OCI-LY7 (cell line): ENCODE data around the gene HEXIM2. TPM values are rescaled to one million over a fixed set of nuclear protein-coding genes. Genes with fewer than 3 reads are reported as not detected.

Source experiments
- BruUV-seq: library from RNA; stranded (reverse); fragments of 400-500 nt; replicated peaks from 2 replicates; lab custom pipeline; 2021; lab: Mats Ljungman, UMichigan
- CTCF ChIA-PET: fragments of 300-600 bp; sonication (Branson Sonifier 250); formaldehyde crosslinking; loops from one replicate; lab custom pipeline; 2022; ENCODE audit warnings: antibody characterized with exemption; ENCODE audit not compliant: unreplicated experiment; lab: Charles Lee
- POLR2A ChIA-PET: fragments of 300-600 bp; sonication (Branson Sonifier 250); formaldehyde crosslinking; loops from one replicate; lab custom pipeline; 2022; ENCODE audit warnings: antibody characterized with exemption; lab: Charles Lee
- DNase-seq: peaks from one replicate; pipeline ENCODE4 v3.0.0-alpha.2; 2015; ENCODE audit warnings: low spot score
- H2AFZ ChIP-seq: fragments of 200-600 bp; sonication (generic), shearing (Covaris generic); 2 replicates; pipeline ENCODE4 v1.6.1; 2014; ENCODE audit warnings: mild to moderate bottlenecking, antibody characterized with exemption, low read length, moderate library complexity
- H3K27ac ChIP-seq: fragments of 200-600 bp; sonication (generic); 2 replicates; pipeline ENCODE4 v1.5.1; 2014; ENCODE audit warnings: mixed run types, low read depth, mild to moderate bottlenecking, moderate library complexity, low read length, inconsistent platforms; ENCODE audit not compliant: poor library complexity, severe bottlenecking
- H3K36me3 ChIP-seq: fragments of 200-600 bp; sonication (generic); 2 replicates; pipeline ENCODE4 v1.6.1; 2014; ENCODE audit warnings: mild to moderate bottlenecking, antibody characterized with exemption, low read length, moderate library complexity, mixed read lengths; ENCODE audit not compliant: insufficient read depth
- H3K4me1 ChIP-seq: fragments of 200-600 bp; sonication (generic); 2 replicates; pipeline ENCODE4 v1.5.1; 2014; ENCODE audit warnings: mild to moderate bottlenecking, low read length; ENCODE audit not compliant: insufficient read depth, poor library complexity, severe bottlenecking
- H3K4me2 ChIP-seq: fragments of 200-600 bp; sonication (generic); 2 replicates; pipeline ENCODE4 v1.6.1; 2014; ENCODE audit warnings: mild to moderate bottlenecking, low read length
- H3K4me3 ChIP-seq: fragments of 200-600 bp; sonication (generic); 2 replicates; pipeline ENCODE4 v1.5.1; 2014; ENCODE audit warnings: mild to moderate bottlenecking, low read depth, low read length; ENCODE audit not compliant: poor library complexity, severe bottlenecking
- H3K79me2 ChIP-seq: fragments of 200-600 bp; sonication (generic); 2 replicates; pipeline ENCODE4 v1.6.1; 2016; ENCODE audit warnings: low read depth, mild to moderate bottlenecking, low read length, moderate library complexity, mixed read lengths; ENCODE audit not compliant: insufficient read depth
- H3K9me2 ChIP-seq: fragments of 200-600 bp; sonication (generic); 2 replicates; pipeline ENCODE4 v1.6.1; 2016; ENCODE audit warnings: mild to moderate bottlenecking, low read length, mixed read lengths; ENCODE audit not compliant: insufficient read depth
- H3K9me3 ChIP-seq: fragments of 200-600 bp; sonication (generic); 2 replicates; pipeline ENCODE4 v1.6.1; 2014; ENCODE audit warnings: mild to moderate bottlenecking, mixed run types, low read length, mixed read lengths
- H4K20me1 ChIP-seq: fragments of 200-600 bp; sonication (generic); 2 replicates; pipeline ENCODE4 v1.6.1; 2014; ENCODE audit warnings: mild to moderate bottlenecking, antibody characterized with exemption, low read length, moderate library complexity, mixed read lengths; ENCODE audit not compliant: insufficient read depth
- EZH2phosphoT487 ChIP-seq: fragments of 200-600 bp; sonication (generic); IDR thresholded peaks from 2 replicates; pipeline ENCODE4 v1.6.1; 2018; ENCODE audit warnings: low read depth, borderline replicate concordance, mild to moderate bottlenecking, mixed run types, antibody characterized with exemption, low read length, moderate library complexity, mixed read lengths
- intact Hi-C: fragments of 100-400 bp; cut with micrococcal nuclease; formaldehyde crosslinking; loops from one replicate; pipeline ENCODE4 v1.10.0; 2022; ENCODE audit not compliant: unreplicated experiment
- total RNA-seq, 2 experiments: library from RNA; depleted of rRNA in 1 of 2; stranded (reverse); fragments of >200 nt in 1 of 2; shearing (Covaris generic) in 1 of 2; gene quantifications; 2 replicates each; pipeline ENCODE4 v1.2.3, GENCODE V29; 2014 to 2022
- TF ChIP-seq, protein P1 (sequence below): fragments of 200-600 bp; sonication (generic); conservative IDR thresholded peaks from 2 replicates; pipeline ENCODE4 v1.5.1; 2014; ENCODE audit warnings: mild to moderate bottlenecking, antibody characterized with exemption, low read length, moderate library complexity, mixed read lengths

Gene HEXIM2
- total RNA-seq, 2 experiments from 2014 or later, result 8.6 to 11.1 TPM

DNA sequence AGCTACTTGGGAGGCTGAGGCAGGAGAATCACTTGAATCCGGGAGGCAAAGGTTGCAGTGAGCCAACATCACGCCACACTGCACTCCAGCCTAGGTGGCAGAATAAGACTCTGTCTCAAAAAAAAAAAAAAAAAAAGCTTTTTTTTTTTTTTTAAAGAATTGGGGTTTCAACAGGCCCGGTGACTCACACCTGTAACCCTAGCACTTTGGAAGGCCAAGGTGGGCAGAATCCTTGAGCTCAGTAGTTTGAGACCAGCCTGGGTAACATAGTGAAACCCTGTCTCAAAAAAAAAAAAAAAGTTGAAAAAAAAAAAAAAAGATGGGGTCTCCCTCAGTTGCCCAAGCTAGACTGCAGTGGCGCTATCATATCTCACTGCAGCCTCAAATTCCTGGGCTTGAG is 6.6 kb upstream of the HEXIM2 start:
- no peaks in the 10 kb centered on the region for H3K9me3 ChIP-seq
- H3K36me3 ChIP-seq, result peaks cover 13% of the 10 kb centered on the region
- ChIA-PET POLR2A (interaction anchor here (0.6 to 1.0 kb wide), 9 partner anchors 12 to 1027 kb away, joined by 3 to 12 read pairs (median 3); no protein-coding TSS in a partner anchor), CTCF (no interaction called here)
- TF ChIP-seq, protein P1, sequence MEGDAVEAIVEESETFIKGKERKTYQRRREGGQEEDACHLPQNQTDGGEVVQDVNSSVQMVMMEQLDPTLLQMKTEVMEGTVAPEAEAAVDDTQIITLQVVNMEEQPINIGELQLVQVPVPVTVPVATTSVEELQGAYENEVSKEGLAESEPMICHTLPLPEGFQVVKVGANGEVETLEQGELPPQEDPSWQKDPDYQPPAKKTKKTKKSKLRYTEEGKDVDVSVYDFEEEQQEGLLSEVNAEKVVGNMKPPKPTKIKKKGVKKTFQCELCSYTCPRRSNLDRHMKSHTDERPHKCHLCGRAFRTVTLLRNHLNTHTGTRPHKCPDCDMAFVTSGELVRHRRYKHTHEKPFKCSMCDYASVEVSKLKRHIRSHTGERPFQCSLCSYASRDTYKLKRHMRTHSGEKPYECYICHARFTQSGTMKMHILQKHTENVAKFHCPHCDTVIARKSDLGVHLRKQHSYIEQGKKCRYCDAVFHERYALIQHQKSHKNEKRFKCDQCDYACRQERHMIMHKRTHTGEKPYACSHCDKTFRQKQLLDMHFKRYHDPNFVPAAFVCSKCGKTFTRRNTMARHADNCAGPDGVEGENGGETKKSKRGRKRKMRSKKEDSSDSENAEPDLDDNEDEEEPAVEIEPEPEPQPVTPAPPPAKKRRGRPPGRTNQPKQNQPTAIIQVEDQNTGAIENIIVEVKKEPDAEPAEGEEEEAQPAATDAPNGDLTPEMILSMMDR, result no peak
- no peak for TF ChIP-seq EZH2phosphoT487
- DNase-seq, result no peak
- no peak overlapping the region for H3K27ac ChIP-seq
- H3K9me2 ChIP-seq, result no peaks in the 10 kb centered on the region
- H4K20me1 ChIP-seq, result peaks cover 10% of the 10 kb centered on the region; the same call in 1 of the 2 replicates
- BruUV-seq, result no TSS peak
- no peak overlapping the region for H3K4me2 ChIP-seq
- H3K4me1 ChIP-seq, result peaks cover 25% of the 10 kb centered on the region
- intact Hi-C loops, result no loop called here
- H3K4me3 ChIP-seq, result no peak overlapping the region
- peaks cover 16% of the 10 kb centered on the region; the same call in 1 of the 2 replicates for H3K79me2 ChIP-seq
- no peak overlapping the region for H2AFZ ChIP-seq

DNA sequence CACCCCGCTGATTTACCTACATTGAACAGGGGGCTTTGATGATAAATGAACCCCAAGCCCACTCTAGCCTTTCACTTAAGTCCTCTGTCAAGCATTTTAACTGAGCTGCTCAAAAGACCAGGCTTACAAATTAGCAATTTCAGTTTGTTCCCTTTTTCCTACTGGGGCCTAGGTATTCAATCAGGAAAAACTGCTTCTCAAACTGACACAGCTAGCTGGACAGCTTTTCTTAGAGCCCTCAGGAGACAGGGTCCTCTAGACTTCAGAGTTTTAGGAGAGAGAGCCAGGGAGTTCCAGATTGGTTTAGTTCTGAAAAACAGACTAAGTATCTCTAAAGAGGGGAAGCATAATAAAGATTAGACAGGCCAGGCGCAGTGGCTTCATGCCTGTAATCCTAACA is 6.2 kb upstream of the HEXIM2 start:
- DNase-seq, result no peak
- Histone ChIP-seq H3K27ac (no peak overlapping the region), H3K4me1 (peaks cover 28% of the 10 kb centered on the region), H3K4me3 (no peak overlapping the region), H3K4me2 (no peak overlapping the region), H3K9me2 (no peaks in the 10 kb centered on the region), H2AFZ (no peak overlapping the region), H3K36me3 (peaks cover 13% of the 10 kb centered on the region), H3K9me3 (no peaks in the 10 kb centered on the region), H4K20me1 (peaks cover 7% of the 10 kb centered on the region; the same call in 1 of the 2 replicates), H3K79me2 (peaks cover 16% of the 10 kb centered on the region; the same call in 1 of the 2 replicates)
- CTCF ChIA-PET, result no interaction called here
- TF ChIP-seq, protein P1, result no peak
- TF ChIP-seq EZH2phosphoT487, result no peak
- POLR2A ChIA-PET, result interaction anchor here (0.6 to 1.0 kb wide), 6 partner anchors 13 to 1027 kb away, joined by 3 to 12 read pairs (median 4); no protein-coding TSS in a partner anchor
- intact Hi-C loops, result no loop called here
- BruUV-seq, result no TSS peak

DNA sequence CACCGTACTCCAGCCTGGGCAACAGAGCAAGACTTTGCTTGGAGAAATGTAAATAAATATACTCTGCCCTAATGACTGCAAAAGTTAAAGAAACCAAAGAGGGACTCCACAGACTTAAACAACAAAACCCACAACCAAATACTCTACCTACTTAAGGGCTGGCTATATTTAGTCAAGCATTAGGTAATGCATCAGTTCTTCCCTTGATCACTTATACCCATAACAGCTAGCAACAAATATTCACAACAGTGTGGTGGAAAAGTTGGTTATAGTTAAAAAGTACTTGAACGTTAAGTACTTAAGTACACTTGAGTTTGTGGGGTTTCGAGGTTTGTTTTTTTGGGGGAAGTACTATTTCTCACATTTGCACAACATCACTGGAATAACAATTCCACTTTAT is 5.4 kb upstream of the HEXIM2 start:
- Histone ChIP-seq H3K4me3 (no peak overlapping the region), H3K36me3 (peaks cover 13% of the 10 kb centered on the region), H4K20me1 (peaks cover 7% of the 10 kb centered on the region; the same call in 1 of the 2 replicates), H3K79me2 (peaks cover 17% of the 10 kb centered on the region; the same call in 1 of the 2 replicates), H3K9me3 (no peaks in the 10 kb centered on the region), H3K4me1 (peaks cover 20% of the 10 kb centered on the region), H2AFZ (no peak overlapping the region), H3K4me2 (no peak overlapping the region), H3K9me2 (no peaks in the 10 kb centered on the region), H3K27ac (no peak overlapping the region)
- DNase-seq, result no peak
- no TSS peak for BruUV-seq
- CTCF ChIA-PET, result no interaction called here
- POLR2A ChIA-PET, result interaction anchor here (1.7 kb wide), 1 partner anchor 8 kb away, joined by 3 read pairs; the partner anchor contains the start of gene HEXIM1
- intact Hi-C loops, result no loop called here
- TF ChIP-seq, protein P1, result no peak
